ENCODE results near the gene GREB1L. TPM values are rescaled to one million over a fixed set of nuclear protein-coding genes. Genes with fewer than 3 reads are reported as not detected.

GREB1L gene
- total and polyA plus RNA-seq, 11 donors, result 4.0 to 21.5 (median 9.0) TPM

- WGBS, 4 donors, result 88 to 95% (median 90%) methylated on average over 1 of the region's 1 CpG
- Histone ChIP-seq H3K27ac (no peak overlapping the region), H3K4me1 (no peaks in the 10 kb centered on the region), H3K36me3 (no peaks in the 10 kb centered on the region), H3K4me3 (no peak overlapping the region), H3K9me3 (no peaks in the 10 kb centered on the region), H3K27me3 (no peaks in the 10 kb centered on the region)
- ATAC-seq (no peak), DNase-seq (no peak)
- intact Hi-C loops (cut with DNase I), result loop anchor here in 1 of 10 donors (10.0 kb wide), 1 partner anchor 62 kb away; no protein-coding TSS in a partner anchor
- TF ChIP-seq POLR2A (IDR thresholded peaks at IDR 0.05), result no peak
- TF ChIP-seq, protein P1, sequence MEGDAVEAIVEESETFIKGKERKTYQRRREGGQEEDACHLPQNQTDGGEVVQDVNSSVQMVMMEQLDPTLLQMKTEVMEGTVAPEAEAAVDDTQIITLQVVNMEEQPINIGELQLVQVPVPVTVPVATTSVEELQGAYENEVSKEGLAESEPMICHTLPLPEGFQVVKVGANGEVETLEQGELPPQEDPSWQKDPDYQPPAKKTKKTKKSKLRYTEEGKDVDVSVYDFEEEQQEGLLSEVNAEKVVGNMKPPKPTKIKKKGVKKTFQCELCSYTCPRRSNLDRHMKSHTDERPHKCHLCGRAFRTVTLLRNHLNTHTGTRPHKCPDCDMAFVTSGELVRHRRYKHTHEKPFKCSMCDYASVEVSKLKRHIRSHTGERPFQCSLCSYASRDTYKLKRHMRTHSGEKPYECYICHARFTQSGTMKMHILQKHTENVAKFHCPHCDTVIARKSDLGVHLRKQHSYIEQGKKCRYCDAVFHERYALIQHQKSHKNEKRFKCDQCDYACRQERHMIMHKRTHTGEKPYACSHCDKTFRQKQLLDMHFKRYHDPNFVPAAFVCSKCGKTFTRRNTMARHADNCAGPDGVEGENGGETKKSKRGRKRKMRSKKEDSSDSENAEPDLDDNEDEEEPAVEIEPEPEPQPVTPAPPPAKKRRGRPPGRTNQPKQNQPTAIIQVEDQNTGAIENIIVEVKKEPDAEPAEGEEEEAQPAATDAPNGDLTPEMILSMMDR (IDR thresholded peaks at IDR 0.05), result no peak
Observed at GRCh38 chr18:21383031-21383430, 141.0 kb downstream of the GREB1L start.

DNA sequence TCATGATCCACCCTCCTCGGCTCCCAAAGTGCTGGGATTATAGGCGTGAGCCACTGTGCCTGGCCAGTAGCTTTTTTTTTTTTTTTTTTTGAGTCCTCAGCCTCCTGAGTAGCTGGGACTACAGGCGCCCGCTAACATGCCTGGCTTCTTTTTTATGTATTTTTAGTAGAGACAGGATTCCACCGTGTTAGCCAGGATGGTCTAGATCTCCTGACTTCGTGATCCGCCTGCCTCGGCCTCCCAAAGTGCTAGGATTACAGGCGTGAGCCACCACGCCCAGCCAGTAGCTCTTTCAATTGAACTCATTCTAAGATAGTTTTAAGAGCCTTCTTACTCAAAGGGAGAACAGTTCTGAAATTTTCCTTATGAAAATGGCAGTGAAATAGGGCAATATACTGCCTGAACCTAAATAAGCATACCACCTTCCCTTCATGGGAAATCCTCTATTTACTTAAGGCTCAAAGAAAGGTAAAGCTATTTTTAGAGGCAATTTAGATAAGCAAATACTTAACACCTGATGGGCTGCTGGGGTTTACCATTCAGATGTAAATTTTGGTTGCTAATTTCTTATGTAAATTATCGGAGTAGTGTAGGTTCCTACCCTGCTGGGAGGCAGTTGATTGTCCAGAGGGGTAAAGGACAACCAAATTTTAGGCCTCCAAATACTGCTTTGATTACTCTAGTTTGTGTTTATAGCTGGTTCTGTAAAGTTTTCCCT, 144.7 kb downstream of the GREB1L start:
- TF ChIP-seq, protein P1 (IDR thresholded peaks at IDR 0.05), result no peak
- TF ChIP-seq POLR2A (IDR thresholded peaks at IDR 0.05), result no peak
- no peaks in the 10 kb centered on the region for H3K36me3 ChIP-seq
- no peak for ATAC-seq
- DNase-seq, result no peak
- H3K4me3 ChIP-seq, result no peak overlapping the region
- H3K27me3 ChIP-seq, result no peaks in the 10 kb centered on the region
- H3K9me3 ChIP-seq, result no peaks in the 10 kb centered on the region
- no peak overlapping the region for H3K27ac ChIP-seq
- 74 to 83% (median 78%) methylated on average over 11 of the region's 11 CpGs for WGBS, 4 donors
- intact Hi-C loops (cut with DNase I), result loop anchor here in 2 of 10 donors (5.0 to 10.0 kb wide), 2 partner anchors 46 to 58 kb away; no protein-coding TSS in a partner anchor
- no peaks in the 10 kb centered on the region for H3K4me1 ChIP-seq

DNA sequence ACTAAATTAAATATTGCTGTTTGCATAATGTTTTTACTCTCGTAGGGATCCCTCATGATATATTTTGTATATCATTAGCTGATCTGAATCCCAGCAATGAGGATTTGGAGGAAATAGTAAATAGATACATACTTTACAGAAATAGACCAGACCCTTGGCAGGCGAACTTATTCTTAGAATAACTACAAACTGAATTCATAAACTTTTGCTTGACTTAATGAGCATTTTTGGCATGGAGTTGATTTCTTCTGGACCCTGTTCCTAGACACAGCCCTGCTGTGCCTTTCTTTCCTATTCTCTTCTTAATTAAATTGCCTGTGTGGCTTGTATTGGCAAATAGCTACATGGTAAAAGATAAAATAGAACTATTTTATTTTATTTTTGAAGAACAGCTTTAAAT, 145.9 kb downstream of the GREB1L start:
- Histone ChIP-seq H3K4me3 (no peak overlapping the region), H3K36me3 (no peaks in the 10 kb centered on the region), H3K4me1 (no peaks in the 10 kb centered on the region), H3K9me3 (no peaks in the 10 kb centered on the region), H3K27ac (no peak overlapping the region), H3K27me3 (no peaks in the 10 kb centered on the region)
- intact Hi-C loops (cut with DNase I), result loop anchor here in 2 of 10 donors (5.0 to 10.0 kb wide), 2 partner anchors 44 to 57 kb away; no protein-coding TSS in a partner anchor
- DNase-seq (no peak), ATAC-seq (no peak)
- TF ChIP-seq, protein P1 (IDR thresholded peaks at IDR 0.05), result no peak
- no peak for TF ChIP-seq POLR2A (IDR thresholded peaks at IDR 0.05)
- 56 to 68% (median 64%) methylated on average over 2 of the region's 2 CpGs for WGBS, 4 donors

DNA sequence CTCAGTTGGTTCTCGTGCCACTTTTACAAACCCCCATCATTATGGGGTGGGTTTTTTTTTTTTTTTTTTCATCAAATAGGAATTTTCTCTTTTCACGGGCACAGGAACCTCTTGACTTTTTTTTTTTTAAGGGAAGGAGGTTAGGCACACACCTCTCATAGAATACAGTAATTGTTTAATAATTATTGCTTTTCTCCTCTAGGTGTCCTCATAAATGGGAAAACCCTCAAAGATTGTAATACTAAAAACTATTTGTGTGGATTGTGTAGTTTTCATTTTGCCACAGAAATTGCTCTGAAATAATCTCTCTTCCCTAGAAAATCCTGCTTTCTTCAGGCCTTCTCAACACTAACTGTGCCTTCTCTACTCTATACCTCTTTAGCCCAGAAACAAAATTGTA, 147.3 kb downstream of the GREB1L start:
- no peak for TF ChIP-seq POLR2A (IDR thresholded peaks at IDR 0.05)
- TF ChIP-seq, protein P1 (IDR thresholded peaks at IDR 0.05), result no peak
- Histone ChIP-seq H3K36me3 (no peaks in the 10 kb centered on the region), H3K4me1 (peaks cover 0 to 6% (median 0%) of the 10 kb centered on the region in 12 donors), H3K27me3 (no peaks in the 10 kb centered on the region), H3K27ac (no peak overlapping the region), H3K4me3 (no peak overlapping the region), H3K9me3 (no peaks in the 10 kb centered on the region)
- DNase-seq (no peak), ATAC-seq (no peak)
- WGBS, 4 donors, result 88 to 90% (median 88%) methylated on average over 2 of the region's 2 CpGs
- intact Hi-C loops (cut with DNase I), result loop anchor here in 2 of 10 donors (5.0 to 10.0 kb wide), 2 partner anchors 43 to 56 kb away; no protein-coding TSS in a partner anchor
